Upper lobe of left lung (tissue), 6 donors: Measurements from ENCODE around the gene PDE11A. TPM values are rescaled to one million over a fixed set of nuclear protein-coding genes. Genes with fewer than 3 reads are reported as not detected.

Experiments used
- ATAC-seq, 2 donors: fragments of 200-7000 bp; cut with Tn5 transposase; one replicate each; pipeline ENCODE4 v1.9.1; 2022; ENCODE audit warnings: mild to moderate bottlenecking in 2 of 2, moderate library complexity in 2 of 2; ENCODE audit not compliant: low FRiP score in 2 of 2
- DNase-seq, 2 donors: peaks; one replicate each; pipeline ENCODE4 v3.0.0-alpha.2; 2019 to 2020
- H3K27ac ChIP-seq, 4 donors: fragments of 200-600 bp; sonication (generic); one replicate each; pipeline ENCODE4 v1.5.1; 2016 to 2019
- H3K27me3 ChIP-seq, 4 donors: fragments of 200-600 bp; sonication (generic); one replicate each; pipeline ENCODE4 v1.5.1; 2017 to 2019
- H3K36me3 ChIP-seq, 4 donors: fragments of 200-600 bp; sonication (generic); one replicate each; pipeline ENCODE4 v1.5.1; 2016 to 2019
- H3K4me1 ChIP-seq, 4 donors: fragments of 200-600 bp; sonication (generic); one replicate each; pipeline ENCODE4 v1.5.1; 2018 to 2019
- H3K4me3 ChIP-seq, 4 donors: fragments of 200-600 bp; sonication (generic); one replicate each; pipeline ENCODE4 v1.5.1; 2017 to 2019; ENCODE audit warnings: mild to moderate bottlenecking in 2 of 4, moderate library complexity in 1 of 4
- H3K9me3 ChIP-seq, 4 donors: fragments of 200-600 bp; sonication (generic); one replicate each; pipeline ENCODE4 v1.5.1; 2018 to 2019
- CTCF ChIP-seq, 6 experiments: fragments of 450-650 bp in 4 of 6; fragments of 200-600 bp in 2 of 6; sonication (generic) in 2 of 6; IDR thresholded peaks; one replicate each; pipeline ENCODE4 v1.5.1; 2016 to 2019; ENCODE audit warnings: antibody characterized with exemption in 6 of 6
- EP300 ChIP-seq, 4 donors: sonication (generic); formaldehyde crosslinking; IDR thresholded peaks; one replicate each; pipeline ENCODE4 v1.5.1; 2017; ENCODE audit warnings: antibody characterized with exemption in 4 of 4, control low read depth in 2 of 4
- POLR2A ChIP-seq, 4 donors: fragments of 450-650 bp; IDR thresholded peaks; one replicate each; pipeline ENCODE4 v1.5.1; 2016 to 2017; ENCODE audit warnings: antibody characterized with exemption in 4 of 4, mild to moderate bottlenecking in 2 of 4
- POLR2AphosphoS5 ChIP-seq, 2 donors: sonication (generic); formaldehyde crosslinking; IDR thresholded peaks; one replicate each; pipeline ENCODE4 v1.5.1; 2017; ENCODE audit warnings: antibody characterized with exemption in 2 of 2
- WGBS, 2 donors: methylation state at CpG; one replicate each; pipeline ENCODE4 v1.1.5; 2017 to 2018; 5-methylcytosine and 5-hydroxymethylcytosine counted together
- total RNA-seq, 6 donors: library from RNA; depleted of rRNA in 4 of 6; stranded (reverse); fragments of >200 nt in 4 of 6; gene quantifications; one replicate each; pipeline versions ENCODE4 v1.1.0 to v1.2.1, GENCODE V29; 2016 to 2021
- donor health status: DM: no; HTN: no; CAD: no; lungs with moderate emphysema.
- donor health status: DM: no; HTN: yes; CAD: no; lungs with severe emphysema.

The PDE11A gene
- total RNA-seq, 6 donors from 2014 or later = 0.03 to 0.57 (median 0.33) TPM; not detected in 3

- Histone ChIP-seq H3K27me3 (no peaks in the 10 kb centered on the region), H3K27ac (no peak overlapping the region), H3K4me1 (no peaks in the 10 kb centered on the region), H3K4me3 (no peak overlapping the region), H3K9me3 (no peaks in the 10 kb centered on the region), H3K36me3 (no peaks in the 10 kb centered on the region)
- no peak for DNase-seq
- 82 to 86% methylated on average over 3 of the region's 3 CpGs for WGBS, 2 donors
- ATAC-seq = no peak
- no peak for TF ChIP-seq POLR2AphosphoS5 (IDR thresholded peaks at IDR 0.05)
Measured at GRCh38 chr2:177887722-177888121, 184.9 kb downstream of the PDE11A start.

GRCh38 chr2:177886824-177887223, 185.8 kb downstream of the PDE11A start:
- no peak for ATAC-seq
- no peak overlapping the region for H3K27ac ChIP-seq
- no peak overlapping the region for H3K4me3 ChIP-seq
- no peaks in the 10 kb centered on the region for H3K36me3 ChIP-seq
- no peak for TF ChIP-seq CTCF (IDR thresholded peaks at IDR 0.05)
- TF ChIP-seq POLR2AphosphoS5 (IDR thresholded peaks at IDR 0.05) = no peak
- TF ChIP-seq EP300 (IDR thresholded peaks at IDR 0.05) = no peak
- no peak for TF ChIP-seq POLR2A (IDR thresholded peaks at IDR 0.05)
- no peaks in the 10 kb centered on the region for H3K4me1 ChIP-seq
- DNase-seq = no peak
- 74 to 88% methylated on average over 1 of the region's 1 CpG for WGBS, 2 donors
- no peaks in the 10 kb centered on the region for H3K27me3 ChIP-seq
- no peaks in the 10 kb centered on the region for H3K9me3 ChIP-seq

- H3K4me3 ChIP-seq = no peak overlapping the region
- ATAC-seq (no peak), DNase-seq (no peak)
- H3K36me3 ChIP-seq = no peaks in the 10 kb centered on the region
- H3K27ac ChIP-seq = no peak overlapping the region
- WGBS, 2 donors = 56 to 73% methylated on average over 2 of the region's 2 CpGs
- TF ChIP-seq EP300 (IDR thresholded peaks at IDR 0.05) (no peak), CTCF (IDR thresholded peaks at IDR 0.05) (no peak), POLR2AphosphoS5 (IDR thresholded peaks at IDR 0.05) (no peak), POLR2A (IDR thresholded peaks at IDR 0.05) (no peak)
- H3K9me3 ChIP-seq = no peaks in the 10 kb centered on the region
- no peaks in the 10 kb centered on the region for H3K4me1 ChIP-seq
- H3K27me3 ChIP-seq = no peaks in the 10 kb centered on the region
Measured at GRCh38 chr2:177885828-177886466, 186.6 kb downstream of the PDE11A start.

- Histone ChIP-seq H3K27ac (no peak overlapping the region), H3K9me3 (no peaks in the 10 kb centered on the region), H3K36me3 (no peaks in the 10 kb centered on the region), H3K4me1 (no peaks in the 10 kb centered on the region), H3K27me3 (no peaks in the 10 kb centered on the region), H3K4me3 (no peak overlapping the region)
- WGBS, 2 donors = 83 to 85% methylated on average over 2 of the region's 2 CpGs
- DNase-seq (no peak), ATAC-seq (no peak)
- TF ChIP-seq CTCF (IDR thresholded peaks at IDR 0.05) (no peak), POLR2AphosphoS5 (IDR thresholded peaks at IDR 0.05) (no peak), EP300 (IDR thresholded peaks at IDR 0.05) (no peak)
Measured at GRCh38 chr2:177883177-177883576, 189.4 kb downstream of the PDE11A start.

GRCh38 chr2:177882501-177882900, 190.1 kb downstream of the PDE11A start:
- no peak overlapping the region for H3K27ac ChIP-seq
- ATAC-seq (no peak), DNase-seq (no peak)
- WGBS, 2 donors = 82 to 97% methylated on average over 1 of the region's 1 CpG
- TF ChIP-seq POLR2A (IDR thresholded peaks at IDR 0.05) (no peak), POLR2AphosphoS5 (IDR thresholded peaks at IDR 0.05) (no peak), EP300 (IDR thresholded peaks at IDR 0.05) (no peak), CTCF (IDR thresholded peaks at IDR 0.05) (no peak)
- H3K4me1 ChIP-seq = no peaks in the 10 kb centered on the region
- no peaks in the 10 kb centered on the region for H3K36me3 ChIP-seq
- H3K27me3 ChIP-seq = no peaks in the 10 kb centered on the region
- no peak overlapping the region for H3K4me3 ChIP-seq
- H3K9me3 ChIP-seq = no peaks in the 10 kb centered on the region
